Testis (tissue), 2 donors: Measurements from ENCODE around the gene ATP8A1.

Experiments used
- POLR2A ChIP-seq: fragments of 450-650 bp; IDR thresholded peaks from one replicate; pipeline ENCODE4 v1.6.1; 2017; ENCODE audit warnings: antibody characterized with exemption, mild to moderate bottlenecking, moderate library complexity
- TF ChIP-seq, protein P1 (sequence below), 3 experiments: fragments of 450-650 bp in 2 of 3; fragments of 200-600 bp in 1 of 3; sonication (generic) in 1 of 3; IDR thresholded peaks; one replicate each; pipeline ENCODE4 v1.5.1; 2016 to 2019; ENCODE audit warnings: antibody characterized with exemption in 3 of 3, mild to moderate bottlenecking in 2 of 3, moderate library complexity in 1 of 3

DNA sequence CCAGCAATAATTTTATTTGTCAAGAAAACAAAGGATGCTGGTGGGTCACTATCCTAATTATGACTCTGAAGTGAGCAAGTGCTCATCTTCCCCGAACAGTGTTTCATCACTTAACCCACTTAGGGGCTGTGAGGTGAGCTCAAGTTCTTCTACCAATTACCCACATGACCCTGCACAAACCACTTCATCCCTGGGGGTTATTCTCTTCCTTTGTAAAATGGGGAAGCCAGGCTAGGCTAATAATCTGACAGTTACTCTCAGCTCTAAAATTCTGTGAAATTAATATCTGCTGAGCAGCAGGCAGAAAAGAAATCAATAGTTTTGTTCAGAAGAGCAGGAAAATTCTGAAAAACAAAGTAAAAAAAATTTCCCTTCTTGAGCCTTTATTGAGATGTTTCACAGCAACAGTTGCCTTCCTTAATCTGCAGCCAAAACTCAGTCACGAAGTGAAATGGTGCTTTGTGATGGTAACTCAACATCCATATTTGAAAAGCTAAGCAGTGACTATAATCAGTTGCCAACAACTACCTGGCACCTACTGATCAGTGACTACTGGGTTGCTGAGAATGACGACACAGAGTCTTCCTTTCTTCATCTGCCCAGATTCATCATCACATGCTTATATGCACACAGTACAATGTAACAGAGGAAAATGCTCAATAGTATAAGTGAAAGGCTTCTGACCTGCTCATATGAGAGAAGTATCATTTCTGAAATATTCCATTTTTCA lies 24.1 kb downstream of the ATP8A1 start:
- TF ChIP-seq POLR2A = no peak
- TF ChIP-seq, protein P1, sequence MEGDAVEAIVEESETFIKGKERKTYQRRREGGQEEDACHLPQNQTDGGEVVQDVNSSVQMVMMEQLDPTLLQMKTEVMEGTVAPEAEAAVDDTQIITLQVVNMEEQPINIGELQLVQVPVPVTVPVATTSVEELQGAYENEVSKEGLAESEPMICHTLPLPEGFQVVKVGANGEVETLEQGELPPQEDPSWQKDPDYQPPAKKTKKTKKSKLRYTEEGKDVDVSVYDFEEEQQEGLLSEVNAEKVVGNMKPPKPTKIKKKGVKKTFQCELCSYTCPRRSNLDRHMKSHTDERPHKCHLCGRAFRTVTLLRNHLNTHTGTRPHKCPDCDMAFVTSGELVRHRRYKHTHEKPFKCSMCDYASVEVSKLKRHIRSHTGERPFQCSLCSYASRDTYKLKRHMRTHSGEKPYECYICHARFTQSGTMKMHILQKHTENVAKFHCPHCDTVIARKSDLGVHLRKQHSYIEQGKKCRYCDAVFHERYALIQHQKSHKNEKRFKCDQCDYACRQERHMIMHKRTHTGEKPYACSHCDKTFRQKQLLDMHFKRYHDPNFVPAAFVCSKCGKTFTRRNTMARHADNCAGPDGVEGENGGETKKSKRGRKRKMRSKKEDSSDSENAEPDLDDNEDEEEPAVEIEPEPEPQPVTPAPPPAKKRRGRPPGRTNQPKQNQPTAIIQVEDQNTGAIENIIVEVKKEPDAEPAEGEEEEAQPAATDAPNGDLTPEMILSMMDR (IDR thresholded peaks at IDR 0.05) = no peak
